ENCODE data around the gene SPRED2. TPM values are rescaled to one million over a fixed set of nuclear protein-coding genes. Genes with fewer than 3 reads are reported as not detected.

The SPRED2 gene
- polyA plus RNA-seq, 2 of the 4 experiments (the other 2 are of a cell fraction), result 20.6 to 29.3 TPM

DNA sequence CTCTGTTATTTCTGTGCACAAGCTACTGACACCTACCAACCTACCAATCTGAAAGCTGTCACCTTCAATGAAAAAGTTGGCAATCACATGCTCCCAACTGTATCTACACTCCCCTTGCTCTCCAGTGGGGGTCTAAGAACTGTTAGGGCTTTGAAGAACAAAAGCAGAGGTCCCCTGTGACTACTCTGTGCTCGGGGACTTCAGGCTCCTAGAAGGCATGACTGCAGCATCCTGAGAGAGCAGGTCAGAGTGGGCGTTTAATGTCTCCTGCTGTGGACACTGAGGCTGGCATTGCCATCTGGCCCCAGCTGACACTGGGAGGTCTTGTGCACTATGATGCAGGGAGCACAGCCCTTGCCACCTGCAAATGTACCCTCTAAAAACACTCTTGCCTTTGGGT lies 111.5 kb downstream of the SPRED2 start:
- Histone ChIP-seq H3K4me1 (peaks cover 27% of the 10 kb centered on the region), H3K4me2 (peak overlapping the region; percentile 78), H3K9me3 (no peaks in the 10 kb centered on the region), H3K4me3 (peak overlapping the region; percentile 6; the same call in 2 of the 3 replicates), H3K27ac (peak overlapping the region; percentile 76 to 85)
- WGBS (ENCODE audit: missing lambda C conversion rate), result 96% methylated on average over 2 of the region's 2 CpGs
- POLR2A ChIA-PET, result interaction anchor here (1.1 to 2.0 kb wide), 6 partner anchors 18 to 116 kb away, joined by 3 to 13 read pairs (median 6); partner anchors contain the start of genes ACTR2 and SPRED2
- TF ChIP-seq KDM5A (IDR thresholded peaks at IDR 0.05), result no peak
- TF ChIP-seq RCOR1 (IDR thresholded peaks at IDR 0.05; ENCODE audit: low read depth, low read length), result no peak
- no peak for TF ChIP-seq MAZ (IDR thresholded peaks at IDR 0.05; ENCODE audit: borderline replicate concordance, low read depth, low read length)
- TF ChIP-seq, protein P1, sequence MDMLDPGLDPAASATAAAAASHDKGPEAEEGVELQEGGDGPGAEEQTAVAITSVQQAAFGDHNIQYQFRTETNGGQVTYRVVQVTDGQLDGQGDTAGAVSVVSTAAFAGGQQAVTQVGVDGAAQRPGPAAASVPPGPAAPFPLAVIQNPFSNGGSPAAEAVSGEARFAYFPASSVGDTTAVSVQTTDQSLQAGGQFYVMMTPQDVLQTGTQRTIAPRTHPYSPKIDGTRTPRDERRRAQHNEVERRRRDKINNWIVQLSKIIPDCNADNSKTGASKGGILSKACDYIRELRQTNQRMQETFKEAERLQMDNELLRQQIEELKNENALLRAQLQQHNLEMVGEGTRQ (IDR thresholded peaks at IDR 0.05), result no peak
- no peak for TF ChIP-seq HOXA7 (CRISPR knock-in tag; IDR thresholded peaks at IDR 0.05)
- no peak for TF ChIP-seq CBX2 (IDR thresholded peaks at IDR 0.05; ENCODE audit: borderline replicate concordance, low read depth)
- TF ChIP-seq JUNB (IDR thresholded peaks at IDR 0.05), result no peak
- TF ChIP-seq, protein P2, sequence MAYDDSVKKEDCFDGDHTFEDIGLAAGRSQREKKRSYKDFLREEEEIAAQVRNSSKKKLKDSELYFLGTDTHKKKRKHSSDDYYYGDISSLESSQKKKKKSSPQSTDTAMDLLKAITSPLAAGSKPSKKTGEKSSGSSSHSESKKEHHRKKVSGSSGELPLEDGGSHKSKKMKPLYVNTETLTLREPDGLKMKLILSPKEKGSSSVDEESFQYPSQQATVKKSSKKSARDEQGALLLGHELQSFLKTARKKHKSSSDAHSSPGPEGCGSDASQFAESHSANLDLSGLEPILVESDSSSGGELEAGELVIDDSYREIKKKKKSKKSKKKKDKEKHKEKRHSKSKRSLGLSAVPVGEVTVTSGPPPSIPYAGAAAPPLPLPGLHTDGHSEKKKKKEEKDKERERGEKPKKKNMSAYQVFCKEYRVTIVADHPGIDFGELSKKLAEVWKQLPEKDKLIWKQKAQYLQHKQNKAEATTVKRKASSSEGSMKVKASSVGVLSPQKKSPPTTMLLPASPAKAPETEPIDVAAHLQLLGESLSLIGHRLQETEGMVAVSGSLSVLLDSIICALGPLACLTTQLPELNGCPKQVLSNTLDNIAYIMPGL (CRISPR knock-in tag; IDR thresholded peaks at IDR 0.05; ENCODE audit: borderline replicate concordance), result no peak
- TF ChIP-seq, protein P3, sequence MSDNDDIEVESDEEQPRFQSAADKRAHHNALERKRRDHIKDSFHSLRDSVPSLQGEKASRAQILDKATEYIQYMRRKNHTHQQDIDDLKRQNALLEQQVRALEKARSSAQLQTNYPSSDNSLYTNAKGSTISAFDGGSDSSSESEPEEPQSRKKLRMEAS (IDR thresholded peaks at IDR 0.05), result no peak
- no peak for TF ChIP-seq SREBF2 (IDR thresholded peaks at IDR 0.05)
- TF ChIP-seq CBX8 (IDR thresholded peaks at IDR 0.05), result no peak
- no peak for TF ChIP-seq HDAC2 (IDR thresholded peaks at IDR 0.05)
- 0 out of 6 replicates have a peak, but pooled peaks of 1 of the 2 experiments have one; percentile 2 for ATAC-seq
- DNase-seq (ENCODE audit: low read depth in 1 of 2, low spot score in 1 of 2), result no peak
- CTCF ChIA-PET, result interaction anchor here (0.6 to 6.1 kb wide), 26 partner anchors 9 to 236 kb away, joined by 3 to 34 read pairs (median 4); no protein-coding TSS in a partner anchor
- FAIRE-seq, result no peak

DNA sequence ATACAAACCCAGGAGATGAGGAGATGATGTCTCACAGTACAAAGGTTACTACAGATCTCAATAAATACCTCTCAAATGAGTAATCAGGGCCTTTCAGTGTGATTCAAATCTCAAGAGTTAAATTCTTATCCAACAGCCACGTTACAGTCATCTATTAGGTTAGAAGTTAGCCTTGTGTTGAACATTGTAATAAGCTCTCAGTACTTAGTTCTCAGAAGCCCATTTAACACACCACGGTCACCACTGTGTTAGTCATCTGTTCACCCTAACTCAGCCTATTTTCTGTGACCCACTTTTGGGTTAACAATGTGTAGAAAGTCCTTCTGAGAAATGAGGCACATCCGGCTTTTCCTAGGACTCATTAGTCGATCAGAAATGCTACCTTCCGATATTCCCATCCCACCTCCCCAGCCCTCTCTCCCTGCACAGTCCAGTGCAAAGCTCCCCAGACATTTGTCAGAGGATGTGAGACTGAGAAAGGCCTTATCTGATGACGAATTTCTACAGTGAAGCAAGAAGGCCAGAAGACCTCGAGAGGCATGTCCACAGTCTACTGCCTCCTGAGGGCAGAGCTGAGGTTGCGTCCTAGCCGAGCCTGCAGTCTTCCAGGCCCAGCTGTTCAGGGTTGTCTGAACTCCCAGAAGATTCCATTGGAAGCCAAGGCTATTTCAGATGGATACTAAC lies 112.2 kb downstream of the SPRED2 start:
- Histone ChIP-seq H3K9me3 (no peaks in the 10 kb centered on the region), H3K4me2 (peak overlapping the region; percentile 78), H3K4me1 (peaks cover 27% of the 10 kb centered on the region), H3K4me3 (peak overlapping the region; percentile 17; the same call in 1 of the 3 replicates), H3K27ac (peak overlapping the region; percentile 76 to 85)
- 7% methylated on average over 9 of the region's 9 CpGs for WGBS (ENCODE audit: missing lambda C conversion rate)
- ATAC-seq (peak; percentile 94 to 96), FAIRE-seq (peak; percentile 70), DNase-seq (ENCODE audit: low read depth in 1 of 2, low spot score in 1 of 2) (peak; percentile 89 to 91)
- TF ChIP-seq, protein P4, sequence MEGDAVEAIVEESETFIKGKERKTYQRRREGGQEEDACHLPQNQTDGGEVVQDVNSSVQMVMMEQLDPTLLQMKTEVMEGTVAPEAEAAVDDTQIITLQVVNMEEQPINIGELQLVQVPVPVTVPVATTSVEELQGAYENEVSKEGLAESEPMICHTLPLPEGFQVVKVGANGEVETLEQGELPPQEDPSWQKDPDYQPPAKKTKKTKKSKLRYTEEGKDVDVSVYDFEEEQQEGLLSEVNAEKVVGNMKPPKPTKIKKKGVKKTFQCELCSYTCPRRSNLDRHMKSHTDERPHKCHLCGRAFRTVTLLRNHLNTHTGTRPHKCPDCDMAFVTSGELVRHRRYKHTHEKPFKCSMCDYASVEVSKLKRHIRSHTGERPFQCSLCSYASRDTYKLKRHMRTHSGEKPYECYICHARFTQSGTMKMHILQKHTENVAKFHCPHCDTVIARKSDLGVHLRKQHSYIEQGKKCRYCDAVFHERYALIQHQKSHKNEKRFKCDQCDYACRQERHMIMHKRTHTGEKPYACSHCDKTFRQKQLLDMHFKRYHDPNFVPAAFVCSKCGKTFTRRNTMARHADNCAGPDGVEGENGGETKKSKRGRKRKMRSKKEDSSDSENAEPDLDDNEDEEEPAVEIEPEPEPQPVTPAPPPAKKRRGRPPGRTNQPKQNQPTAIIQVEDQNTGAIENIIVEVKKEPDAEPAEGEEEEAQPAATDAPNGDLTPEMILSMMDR (IDR thresholded peaks at IDR 0.05), result peak; percentile 52; the same call in 2 of the 3 replicates
- TF ChIP-seq JUNB (IDR thresholded peaks at IDR 0.05) (peak; percentile 76), CBX8 (IDR thresholded peaks at IDR 0.05) (no peak), FOSB (CRISPR knock-in tag; IDR thresholded peaks at IDR 0.05) (no peak), POLR2A (IDR thresholded peaks at IDR 0.05; ENCODE audit: low read length) (no peak), CHD4 (IDR thresholded peaks at IDR 0.05; ENCODE audit: borderline replicate concordance) (no peak), GATA3 (IDR thresholded peaks at IDR 0.05; ENCODE audit: borderline replicate concordance) (peak; percentile 13; the same call in 1 of the 2 replicates), CEBPB (IDR thresholded peaks at IDR 0.05) (peak in 1 of 2 experiments; percentile 66; a peak in 2 of 4 replicates), FOSL2 (IDR thresholded peaks at IDR 0.05) (peak; percentile 85; the same call in 1 of the 2 replicates), FOSL2 (CRISPR knock-in tag; IDR thresholded peaks at IDR 0.05) (peak; percentile 89), SMC3 (IDR thresholded peaks at IDR 0.05) (no peak; the same call in 2 of the 3 replicates), EHMT2 (IDR thresholded peaks at IDR 0.05; ENCODE audit: low read depth) (no peak), RAD21 (conservative IDR thresholded peaks at IDR 0.05 in 1 of 2, IDR thresholded peaks at IDR 0.05 in 1 of 2) (peak; percentile 33 to 49; a peak in 4 of 5 replicates)
- TF ChIP-seq, protein P5, sequence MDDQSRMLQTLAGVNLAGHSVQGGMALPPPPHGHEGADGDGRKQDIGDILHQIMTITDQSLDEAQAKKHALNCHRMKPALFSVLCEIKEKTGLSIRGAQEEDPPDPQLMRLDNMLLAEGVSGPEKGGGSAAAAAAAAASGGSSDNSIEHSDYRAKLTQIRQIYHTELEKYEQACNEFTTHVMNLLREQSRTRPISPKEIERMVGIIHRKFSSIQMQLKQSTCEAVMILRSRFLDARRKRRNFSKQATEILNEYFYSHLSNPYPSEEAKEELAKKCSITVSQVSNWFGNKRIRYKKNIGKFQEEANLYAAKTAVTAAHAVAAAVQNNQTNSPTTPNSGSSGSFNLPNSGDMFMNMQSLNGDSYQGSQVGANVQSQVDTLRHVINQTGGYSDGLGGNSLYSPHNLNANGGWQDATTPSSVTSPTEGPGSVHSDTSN (IDR thresholded peaks at IDR 0.05), result 0 out of 2 replicates have a peak, but pooled peaks have one; percentile 17
- TF ChIP-seq, protein P2 (CRISPR knock-in tag; IDR thresholded peaks at IDR 0.05; ENCODE audit: borderline replicate concordance), result no peak
- TF ChIP-seq, protein P3 (IDR thresholded peaks at IDR 0.05), result peak; percentile 72
- ChIA-PET POLR2A (interaction anchor here (1.1 to 2.0 kb wide), 6 partner anchors 19 to 116 kb away, joined by 3 to 13 read pairs (median 6); partner anchors contain the start of genes ACTR2 and SPRED2), CTCF (interaction anchor here (0.6 to 6.1 kb wide), 29 partner anchors 9 to 237 kb away, joined by 3 to 34 read pairs (median 4); no protein-coding TSS in a partner anchor)
